ENCODE data around the gene MALRD1.

DNA sequence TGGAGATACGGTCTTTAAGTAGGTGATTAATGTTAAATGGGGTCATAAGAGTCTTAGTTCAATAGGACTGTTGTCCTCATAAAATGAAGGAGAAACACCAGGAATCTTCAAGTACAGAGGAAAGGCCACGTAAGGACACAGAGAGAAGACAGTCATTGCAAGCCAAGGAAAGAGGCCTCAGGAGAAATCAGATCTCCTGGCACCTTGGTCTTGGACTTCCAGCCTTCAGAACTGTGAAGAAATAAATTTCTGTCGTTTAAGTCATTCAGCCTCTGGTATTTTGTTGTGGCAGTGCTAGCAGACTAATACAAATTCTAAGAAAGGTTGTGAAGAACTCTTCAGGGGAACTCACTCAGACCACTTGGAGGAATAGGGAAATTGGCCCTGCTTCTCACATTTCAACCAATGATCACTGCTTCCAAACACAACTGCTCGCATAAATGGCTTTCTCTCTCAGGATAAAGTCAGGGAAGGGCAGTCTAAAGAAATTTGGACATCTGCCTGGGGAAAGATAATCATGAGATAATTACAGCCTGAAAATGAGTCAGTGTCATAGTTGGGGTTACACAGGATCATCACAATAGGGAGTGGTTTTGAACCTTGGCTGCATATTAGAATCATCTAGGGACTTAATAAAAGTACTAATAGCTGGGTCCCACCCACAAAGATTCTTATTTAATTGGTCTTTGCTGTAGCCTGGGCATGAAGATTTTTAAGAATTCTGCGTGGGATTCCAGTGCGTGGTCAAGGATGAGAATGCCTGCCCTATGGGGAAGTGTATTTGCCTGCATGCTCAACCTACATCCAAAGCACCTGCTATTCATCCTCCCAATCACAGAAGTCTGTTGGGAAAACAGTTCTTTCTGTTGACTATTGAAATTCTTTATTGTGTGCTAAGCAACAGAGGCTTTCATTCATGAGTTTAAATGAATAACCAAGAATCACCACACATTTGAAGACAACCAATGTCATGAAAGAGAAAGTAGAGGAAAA is 457.0 kb downstream of the MALRD1 start:
- TF ChIP-seq, protein P1, sequence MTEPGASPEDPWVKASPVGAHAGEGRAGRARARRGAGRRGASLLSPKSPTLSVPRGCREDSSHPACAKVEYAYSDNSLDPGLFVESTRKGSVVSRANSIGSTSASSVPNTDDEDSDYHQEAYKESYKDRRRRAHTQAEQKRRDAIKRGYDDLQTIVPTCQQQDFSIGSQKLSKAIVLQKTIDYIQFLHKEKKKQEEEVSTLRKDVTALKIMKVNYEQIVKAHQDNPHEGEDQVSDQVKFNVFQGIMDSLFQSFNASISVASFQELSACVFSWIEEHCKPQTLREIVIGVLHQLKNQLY (CRISPR knock-in tag; IDR thresholded peaks at IDR 0.05) = no peak
- TF ChIP-seq, protein P2, sequence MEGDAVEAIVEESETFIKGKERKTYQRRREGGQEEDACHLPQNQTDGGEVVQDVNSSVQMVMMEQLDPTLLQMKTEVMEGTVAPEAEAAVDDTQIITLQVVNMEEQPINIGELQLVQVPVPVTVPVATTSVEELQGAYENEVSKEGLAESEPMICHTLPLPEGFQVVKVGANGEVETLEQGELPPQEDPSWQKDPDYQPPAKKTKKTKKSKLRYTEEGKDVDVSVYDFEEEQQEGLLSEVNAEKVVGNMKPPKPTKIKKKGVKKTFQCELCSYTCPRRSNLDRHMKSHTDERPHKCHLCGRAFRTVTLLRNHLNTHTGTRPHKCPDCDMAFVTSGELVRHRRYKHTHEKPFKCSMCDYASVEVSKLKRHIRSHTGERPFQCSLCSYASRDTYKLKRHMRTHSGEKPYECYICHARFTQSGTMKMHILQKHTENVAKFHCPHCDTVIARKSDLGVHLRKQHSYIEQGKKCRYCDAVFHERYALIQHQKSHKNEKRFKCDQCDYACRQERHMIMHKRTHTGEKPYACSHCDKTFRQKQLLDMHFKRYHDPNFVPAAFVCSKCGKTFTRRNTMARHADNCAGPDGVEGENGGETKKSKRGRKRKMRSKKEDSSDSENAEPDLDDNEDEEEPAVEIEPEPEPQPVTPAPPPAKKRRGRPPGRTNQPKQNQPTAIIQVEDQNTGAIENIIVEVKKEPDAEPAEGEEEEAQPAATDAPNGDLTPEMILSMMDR (IDR thresholded peaks at IDR 0.05) = no peak
- TF ChIP-seq, protein P3, sequence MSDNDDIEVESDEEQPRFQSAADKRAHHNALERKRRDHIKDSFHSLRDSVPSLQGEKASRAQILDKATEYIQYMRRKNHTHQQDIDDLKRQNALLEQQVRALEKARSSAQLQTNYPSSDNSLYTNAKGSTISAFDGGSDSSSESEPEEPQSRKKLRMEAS (CRISPR knock-in tag; IDR thresholded peaks at IDR 0.05) = no peak
- TF ChIP-seq NR1H2 (CRISPR knock-in tag; IDR thresholded peaks at IDR 0.05) = no peak
- TF ChIP-seq, protein P4, sequence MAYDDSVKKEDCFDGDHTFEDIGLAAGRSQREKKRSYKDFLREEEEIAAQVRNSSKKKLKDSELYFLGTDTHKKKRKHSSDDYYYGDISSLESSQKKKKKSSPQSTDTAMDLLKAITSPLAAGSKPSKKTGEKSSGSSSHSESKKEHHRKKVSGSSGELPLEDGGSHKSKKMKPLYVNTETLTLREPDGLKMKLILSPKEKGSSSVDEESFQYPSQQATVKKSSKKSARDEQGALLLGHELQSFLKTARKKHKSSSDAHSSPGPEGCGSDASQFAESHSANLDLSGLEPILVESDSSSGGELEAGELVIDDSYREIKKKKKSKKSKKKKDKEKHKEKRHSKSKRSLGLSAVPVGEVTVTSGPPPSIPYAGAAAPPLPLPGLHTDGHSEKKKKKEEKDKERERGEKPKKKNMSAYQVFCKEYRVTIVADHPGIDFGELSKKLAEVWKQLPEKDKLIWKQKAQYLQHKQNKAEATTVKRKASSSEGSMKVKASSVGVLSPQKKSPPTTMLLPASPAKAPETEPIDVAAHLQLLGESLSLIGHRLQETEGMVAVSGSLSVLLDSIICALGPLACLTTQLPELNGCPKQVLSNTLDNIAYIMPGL (CRISPR knock-in tag; IDR thresholded peaks at IDR 0.05) = no peak
- TF ChIP-seq, protein P5, sequence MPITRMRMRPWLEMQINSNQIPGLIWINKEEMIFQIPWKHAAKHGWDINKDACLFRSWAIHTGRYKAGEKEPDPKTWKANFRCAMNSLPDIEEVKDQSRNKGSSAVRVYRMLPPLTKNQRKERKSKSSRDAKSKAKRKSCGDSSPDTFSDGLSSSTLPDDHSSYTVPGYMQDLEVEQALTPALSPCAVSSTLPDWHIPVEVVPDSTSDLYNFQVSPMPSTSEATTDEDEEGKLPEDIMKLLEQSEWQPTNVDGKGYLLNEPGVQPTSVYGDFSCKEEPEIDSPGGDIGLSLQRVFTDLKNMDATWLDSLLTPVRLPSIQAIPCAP (CRISPR knock-in tag; IDR thresholded peaks at IDR 0.05) = no peak
- TF ChIP-seq, protein P6, sequence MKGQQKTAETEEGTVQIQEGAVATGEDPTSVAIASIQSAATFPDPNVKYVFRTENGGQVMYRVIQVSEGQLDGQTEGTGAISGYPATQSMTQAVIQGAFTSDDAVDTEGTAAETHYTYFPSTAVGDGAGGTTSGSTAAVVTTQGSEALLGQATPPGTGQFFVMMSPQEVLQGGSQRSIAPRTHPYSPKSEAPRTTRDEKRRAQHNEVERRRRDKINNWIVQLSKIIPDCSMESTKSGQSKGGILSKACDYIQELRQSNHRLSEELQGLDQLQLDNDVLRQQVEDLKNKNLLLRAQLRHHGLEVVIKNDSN (CRISPR knock-in tag; IDR thresholded peaks at IDR 0.05) = no peak
- no peak for TF ChIP-seq KAT7 (CRISPR knock-in tag; IDR thresholded peaks at IDR 0.05; ENCODE audit: borderline replicate concordance)
- no peak for TF ChIP-seq ETV6 (CRISPR knock-in tag; IDR thresholded peaks at IDR 0.05)
- no peak for TF ChIP-seq CBFB (CRISPR knock-in tag; IDR thresholded peaks at IDR 0.05; ENCODE audit: low read depth)
